Measurements from ENCODE around the gene CACNA1H. TPM values are rescaled to one million over a fixed set of nuclear protein-coding genes. Genes with fewer than 3 reads are reported as not detected.

CACNA1H gene
- total and polyA plus RNA-seq, 11 donors, result 1.6 to 14.6 (median 3.2) TPM

GRCh38 chr16:1258906-1259759, 106.2 kb downstream of the CACNA1H start:
- Histone ChIP-seq H3K4me3 (no peak overlapping the region), H3K4me1 (peaks cover 0 to 6% (median 0%) of the 10 kb centered on the region in 12 donors), H3K27ac (no peak overlapping the region), H3K36me3 (no peaks in the 10 kb centered on the region), H3K9me3 (no peaks in the 10 kb centered on the region), H3K27me3 (peaks cover 4 to 65% (median 36%) of the 10 kb centered on the region in 9 donors)
- WGBS, 4 donors, result 9 to 21% (median 20%) methylated on average over 10 to 42 of the region's 42 CpGs
- TF ChIP-seq CTCF (IDR thresholded peaks at IDR 0.05) (no peak), POLR2A (IDR thresholded peaks at IDR 0.05) (no peak)
- DNase-seq (peak in 2 of 5 donors; percentile 15 to 16), ATAC-seq (no peak)
- intact Hi-C loops (cut with DNase I), result no loop called here

- Histone ChIP-seq H3K27ac (no peak overlapping the region), H3K4me3 (no peak overlapping the region), H3K27me3 (peaks cover 4 to 65% (median 36%) of the 10 kb centered on the region in 9 donors), H3K36me3 (no peaks in the 10 kb centered on the region), H3K9me3 (no peaks in the 10 kb centered on the region), H3K4me1 (peaks cover 0 to 6% (median 0%) of the 10 kb centered on the region in 12 donors)
- DNase-seq (no peak), ATAC-seq (no peak)
- intact Hi-C loops (cut with DNase I), result no loop called here
- TF ChIP-seq CTCF (IDR thresholded peaks at IDR 0.05), result no peak
- TF ChIP-seq POLR2A (IDR thresholded peaks at IDR 0.05), result no peak
- WGBS, 4 donors, result 20 to 34% (median 27%) methylated on average over 4 to 11 of the region's 11 CpGs
Measured at GRCh38 chr16:1259760-1260068, 106.8 kb downstream of the CACNA1H start.

GRCh38 chr16:1260101-1260680, 107.3 kb downstream of the CACNA1H start:
- WGBS, 4 donors, result 65 to 83% (median 70%) methylated on average over 24 to 36 of the region's 36 CpGs
- no peak overlapping the region for H3K27ac ChIP-seq
- no peak for TF ChIP-seq CTCF (IDR thresholded peaks at IDR 0.05)
- TF ChIP-seq POLR2A (IDR thresholded peaks at IDR 0.05), result no peak
- H3K36me3 ChIP-seq, result no peaks in the 10 kb centered on the region
- ATAC-seq (no peak), DNase-seq (peak in 2 of 5 donors; percentile 8 to 14)
- H3K27me3 ChIP-seq, result peaks cover 4 to 65% (median 36%) of the 10 kb centered on the region in 9 donors
- peaks cover 0 to 6% (median 0%) of the 10 kb centered on the region in 12 donors for H3K4me1 ChIP-seq
- intact Hi-C loops (cut with DNase I), result no loop called here
- no peak overlapping the region for H3K4me3 ChIP-seq
- no peaks in the 10 kb centered on the region for H3K9me3 ChIP-seq

- H3K4me1 ChIP-seq, result peaks cover 0 to 6% (median 0%) of the 10 kb centered on the region in 12 donors
- 10 to 25% (median 12%) methylated on average over 10 to 47 of the region's 47 CpGs for WGBS, 4 donors
- no peak overlapping the region for H3K4me3 ChIP-seq
- peaks cover 4 to 65% (median 36%) of the 10 kb centered on the region in 9 donors for H3K27me3 ChIP-seq
- no peaks in the 10 kb centered on the region for H3K9me3 ChIP-seq
- ATAC-seq (no peak), DNase-seq (peak in 2 of 5 donors; percentile 12 to 19)
- H3K36me3 ChIP-seq, result no peaks in the 10 kb centered on the region
- TF ChIP-seq CTCF (IDR thresholded peaks at IDR 0.05) (no peak), POLR2A (IDR thresholded peaks at IDR 0.05) (no peak)
- intact Hi-C loops (cut with DNase I), result no loop called here
- H3K27ac ChIP-seq, result no peak overlapping the region
Measured at GRCh38 chr16:1261131-1261892, 108.4 kb downstream of the CACNA1H start.

Measured in heart left ventricle (tissue), 16 donors.